Ecto neural progenitor cell (in vitro differentiated cells): ENCODE results near the gene NUPR1.
"Not testable (repeated sequence)": the region's sequence is repeated elsewhere in the genome, so short reads cannot be mapped to it uniquely, and the experiment has no call there.

ENCODE experiments used
- DNase-seq: peaks from one replicate; pipeline ENCODE4 v3.0.0-alpha.2; 2018; ENCODE audit warnings: low spot score

NUPR1 gene

DNA sequence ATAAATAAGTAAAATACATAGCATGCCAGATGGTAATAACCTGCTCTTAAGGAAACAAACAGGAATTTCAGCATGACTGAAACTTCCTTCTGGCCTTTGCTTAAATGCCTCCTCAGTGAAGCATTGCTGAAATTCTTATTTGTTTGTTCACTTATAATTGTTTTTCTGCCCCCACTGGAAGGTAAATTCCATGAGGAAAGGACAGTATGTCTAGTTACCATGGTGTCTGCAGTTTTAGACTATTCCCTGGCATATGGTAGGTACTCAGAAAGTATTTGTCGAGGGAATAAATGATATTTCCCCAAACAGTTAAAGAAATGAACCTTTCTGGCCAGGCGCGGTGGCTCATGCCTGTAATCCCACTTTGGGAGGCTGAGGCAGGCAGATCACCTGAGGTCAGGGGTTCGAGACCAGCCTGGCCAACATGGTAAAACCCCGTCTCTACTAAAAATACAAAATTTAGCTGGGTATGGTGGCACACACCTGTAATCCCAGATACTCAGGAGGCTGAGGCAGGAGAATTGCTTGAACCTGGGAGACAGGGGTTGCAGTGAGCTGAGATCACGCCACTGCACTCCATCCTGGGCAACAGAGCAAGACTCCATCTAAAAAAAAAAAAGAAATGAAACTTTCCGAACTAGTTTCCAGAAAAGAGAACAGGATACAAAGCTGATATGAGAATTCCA, 11.5 kb downstream of the NUPR1 start:
- not testable (repeated sequence) for DNase-seq

DNA sequence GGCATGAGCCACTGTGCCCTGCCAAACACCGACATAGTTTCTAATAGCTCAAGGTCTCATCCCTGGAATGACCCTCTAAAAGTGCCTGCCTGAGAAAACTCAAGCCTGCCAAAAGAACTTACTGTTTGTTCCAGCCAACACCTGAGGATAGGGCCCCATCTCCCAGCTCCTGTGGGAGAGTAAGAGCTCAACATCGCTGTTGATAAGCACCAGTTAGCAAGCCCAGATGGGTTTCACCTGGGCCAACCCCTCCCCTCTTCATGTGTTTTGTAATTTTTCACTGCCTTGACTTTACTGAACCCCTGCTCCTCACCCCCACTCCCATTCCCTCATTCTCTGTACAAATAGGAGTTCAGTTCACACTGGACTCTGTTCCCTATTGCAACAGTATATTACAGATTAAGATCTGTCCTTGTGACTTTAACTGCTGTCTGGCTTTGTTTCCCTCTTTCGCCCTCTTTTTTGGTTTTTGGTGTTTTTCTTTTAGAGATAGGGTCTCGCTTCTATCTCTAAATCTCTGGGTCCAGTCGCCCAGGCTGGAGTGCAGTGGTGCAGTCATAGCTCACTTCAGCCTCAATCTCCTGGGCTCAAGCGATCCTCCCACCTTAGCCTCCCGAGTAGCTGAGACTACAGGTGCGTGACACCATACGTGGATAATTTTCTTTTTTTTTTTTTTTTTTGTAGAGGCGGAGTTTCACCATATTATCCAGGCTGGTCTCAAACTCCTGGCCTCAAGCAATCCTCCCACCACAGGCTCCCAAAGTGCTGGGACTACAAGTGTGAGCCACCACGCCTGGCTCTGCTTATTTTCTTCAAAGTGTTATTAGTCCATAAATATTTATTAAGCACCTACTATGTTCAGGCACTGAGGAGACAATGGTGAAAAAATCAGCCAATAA, 12.3 kb downstream of the NUPR1 start:
- no peak for DNase-seq

- DNase-seq = no peak
Observed at GRCh38 chr16:28524681-28525171, 14.0 kb downstream of the NUPR1 start.

DNA sequence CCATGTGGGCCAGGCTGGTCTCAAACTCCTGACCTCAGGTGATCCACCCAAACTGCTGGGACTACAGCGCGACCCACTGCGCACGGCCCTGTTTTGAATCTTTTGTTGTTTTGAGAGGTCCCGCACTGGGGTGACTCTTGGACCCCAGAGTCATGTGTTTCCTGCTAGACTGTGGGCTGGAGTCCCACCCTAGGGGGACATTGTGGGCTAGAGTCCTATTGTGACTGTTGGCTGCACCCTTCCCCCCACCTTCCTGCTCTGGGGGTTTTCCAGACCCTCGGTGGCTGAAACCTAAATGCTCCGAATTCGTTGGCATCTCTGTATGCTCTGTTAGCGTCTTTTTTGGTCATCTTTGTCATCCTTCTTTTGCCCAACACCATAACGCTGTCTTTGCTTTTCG, 16.0 kb downstream of the NUPR1 start:
- DNase-seq = no peak

DNA sequence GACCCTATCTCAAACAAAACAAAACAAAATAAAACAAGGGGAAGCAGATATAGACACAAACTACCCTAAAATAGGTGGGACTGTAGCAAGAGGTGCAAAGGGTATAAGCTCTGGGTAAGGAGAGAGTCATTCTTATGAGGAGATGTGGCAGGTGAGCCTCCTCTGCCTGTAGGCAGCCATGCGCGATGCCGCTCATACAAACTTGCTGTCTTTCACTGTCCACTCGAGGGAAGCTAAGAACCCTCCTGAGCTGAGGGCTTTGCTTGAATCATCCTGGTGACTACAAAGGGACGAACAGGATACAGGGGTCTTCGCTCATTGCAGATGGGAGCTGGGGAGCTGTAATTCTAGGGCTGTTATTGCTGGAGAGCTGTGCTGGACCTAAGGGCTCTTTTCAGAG, 17.3 kb downstream of the NUPR1 start:
- DNase-seq = no peak

DNA sequence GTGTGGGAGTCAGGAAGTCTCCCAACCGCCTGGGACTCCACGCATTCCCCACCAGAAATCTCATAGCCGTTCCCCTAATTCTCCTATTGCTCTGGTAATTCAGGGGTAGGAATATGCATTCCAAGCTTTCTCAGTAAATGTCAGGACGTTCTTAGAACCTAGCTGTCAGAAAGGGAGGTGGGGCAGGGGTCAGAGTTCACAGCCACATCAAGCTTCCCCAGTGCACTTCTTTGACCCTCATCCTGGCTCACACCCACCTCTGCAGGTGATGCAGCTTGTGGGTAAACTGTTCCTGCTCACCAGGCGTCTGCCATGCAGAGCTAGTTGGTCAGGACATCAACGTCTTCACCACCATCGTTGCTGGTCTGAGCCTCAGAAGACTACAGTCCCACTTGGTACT, 18.1 kb downstream of the NUPR1 start:
- no peak for DNase-seq

DNA sequence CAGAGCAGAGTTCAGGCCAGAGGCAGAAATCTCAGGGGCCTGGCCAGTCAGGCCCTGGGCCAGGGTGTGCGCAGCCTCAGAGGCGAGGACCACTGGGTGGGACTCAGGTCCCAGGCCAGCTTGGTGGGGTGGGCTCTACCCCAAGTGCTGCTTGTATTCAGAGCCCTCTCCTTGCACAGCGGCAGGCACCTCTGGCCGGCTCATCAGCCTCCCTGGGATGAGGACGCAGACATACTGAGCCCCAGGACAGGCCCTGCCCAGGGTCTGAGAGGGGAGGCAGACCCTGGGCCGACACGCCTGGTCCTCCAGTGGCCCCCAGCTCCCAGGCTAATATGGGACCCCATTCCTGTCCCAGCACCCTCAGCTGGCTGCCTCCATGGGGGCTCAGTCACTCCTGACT, 24.5 kb downstream of the NUPR1 start:
- DNase-seq = no peak

- DNase-seq = no peak
Observed at GRCh38 chr16:28513484-28514181, 25.1 kb downstream of the NUPR1 start.

DNA sequence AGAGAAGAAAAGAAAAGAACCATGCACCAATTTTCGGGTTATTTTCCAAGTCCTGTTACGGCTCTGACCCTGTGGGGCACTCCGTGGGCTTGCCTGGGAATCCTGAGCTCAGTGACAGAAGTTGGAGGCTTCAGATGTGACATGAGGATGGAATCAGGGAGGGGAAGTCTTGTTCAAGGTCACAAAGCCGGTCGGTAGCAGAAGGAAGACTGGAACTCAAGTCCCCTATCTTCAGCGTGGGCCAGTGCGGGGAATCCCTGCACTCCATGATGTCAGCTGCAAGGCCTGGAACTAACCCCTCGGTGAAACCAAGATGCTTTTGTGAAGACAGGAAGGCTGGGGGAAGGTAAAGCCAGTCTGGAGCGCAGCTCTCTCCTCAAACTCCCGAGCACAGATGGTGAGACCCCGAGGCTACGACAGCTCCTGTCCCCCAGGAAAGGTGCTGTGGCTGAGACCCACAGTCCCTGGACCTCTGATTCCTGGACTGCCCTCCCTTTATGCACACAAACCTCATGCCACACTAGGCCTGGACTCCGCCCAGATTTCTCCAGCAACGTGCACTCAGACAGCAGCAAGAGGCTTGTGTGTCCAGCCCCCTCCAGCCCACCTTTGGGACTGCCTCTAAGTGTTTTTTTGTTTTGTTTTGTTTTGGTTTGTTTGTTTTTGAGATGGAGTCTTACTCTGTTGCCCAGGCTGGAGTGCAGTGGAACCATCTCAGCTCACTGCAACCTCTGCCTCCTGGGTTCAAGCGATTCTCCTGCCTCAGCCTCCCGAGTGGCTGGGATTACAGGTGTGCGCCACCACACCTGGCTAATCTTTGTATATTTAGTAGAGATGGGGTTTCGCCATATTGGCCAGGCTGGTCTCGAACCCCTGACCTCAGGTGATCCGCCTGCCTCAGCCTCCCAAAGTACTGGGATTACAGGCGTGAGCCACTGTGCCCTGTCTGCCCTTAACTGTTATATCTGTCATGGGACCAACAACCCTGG, 26.7 kb downstream of the NUPR1 start:
- no peak for DNase-seq

DNA sequence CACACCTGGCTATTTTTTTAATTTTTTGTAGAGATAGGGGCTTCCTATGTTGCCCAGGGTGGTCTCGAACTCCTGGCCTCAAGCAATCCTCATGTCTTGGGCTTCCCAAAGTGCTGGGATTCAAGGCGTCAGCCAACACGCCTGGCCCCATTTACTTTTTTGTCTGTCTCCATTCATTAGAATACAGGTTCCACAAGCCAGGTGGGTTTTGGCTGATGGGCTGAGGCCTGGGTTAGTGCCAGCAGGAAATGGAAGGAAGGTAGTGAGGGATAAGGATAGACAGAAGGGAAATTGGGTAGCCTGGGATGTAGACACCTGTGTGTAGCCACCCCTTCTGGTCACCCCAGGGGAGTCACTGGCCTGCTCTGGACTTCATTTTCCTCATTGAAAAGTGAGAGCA, 27.7 kb downstream of the NUPR1 start:
- no peak for DNase-seq

GRCh38 chr16:28505489-28506137, 33.2 kb downstream of the NUPR1 start:
- DNase-seq = no peak

DNA sequence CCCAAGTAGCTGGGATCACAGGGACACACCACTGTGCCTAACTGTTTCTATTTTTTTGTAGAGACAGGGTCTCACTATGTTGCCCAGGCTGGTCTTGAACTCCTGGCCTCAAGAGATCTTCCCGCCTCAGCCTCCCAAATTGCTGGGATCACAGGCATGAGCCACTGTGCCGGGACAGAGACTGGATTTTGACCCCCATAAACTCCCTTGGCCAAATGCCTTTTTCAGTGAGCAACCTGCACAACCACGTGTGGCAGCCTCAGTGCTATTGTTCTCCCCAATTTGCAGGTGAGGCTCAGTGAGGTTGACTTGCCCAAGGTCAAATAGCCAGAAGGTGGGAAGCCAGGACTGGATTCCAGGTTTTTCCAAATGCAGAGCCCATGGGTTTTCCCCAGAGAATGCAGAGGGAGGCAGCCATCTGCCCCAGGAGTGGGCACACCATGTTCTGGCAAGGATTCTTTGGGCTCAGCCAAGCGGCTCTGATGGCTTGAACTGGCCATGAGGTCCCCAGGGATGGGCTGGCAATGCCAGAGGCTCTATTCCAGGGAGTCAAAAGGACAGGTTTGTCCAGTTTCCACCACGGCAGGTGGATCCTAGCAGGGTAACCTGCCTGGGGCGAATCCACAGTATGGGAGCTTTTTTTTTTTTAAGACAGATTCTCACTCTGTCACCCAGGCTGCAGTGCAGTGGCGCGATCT, 33.9 kb downstream of the NUPR1 start:
- no peak for DNase-seq

DNA sequence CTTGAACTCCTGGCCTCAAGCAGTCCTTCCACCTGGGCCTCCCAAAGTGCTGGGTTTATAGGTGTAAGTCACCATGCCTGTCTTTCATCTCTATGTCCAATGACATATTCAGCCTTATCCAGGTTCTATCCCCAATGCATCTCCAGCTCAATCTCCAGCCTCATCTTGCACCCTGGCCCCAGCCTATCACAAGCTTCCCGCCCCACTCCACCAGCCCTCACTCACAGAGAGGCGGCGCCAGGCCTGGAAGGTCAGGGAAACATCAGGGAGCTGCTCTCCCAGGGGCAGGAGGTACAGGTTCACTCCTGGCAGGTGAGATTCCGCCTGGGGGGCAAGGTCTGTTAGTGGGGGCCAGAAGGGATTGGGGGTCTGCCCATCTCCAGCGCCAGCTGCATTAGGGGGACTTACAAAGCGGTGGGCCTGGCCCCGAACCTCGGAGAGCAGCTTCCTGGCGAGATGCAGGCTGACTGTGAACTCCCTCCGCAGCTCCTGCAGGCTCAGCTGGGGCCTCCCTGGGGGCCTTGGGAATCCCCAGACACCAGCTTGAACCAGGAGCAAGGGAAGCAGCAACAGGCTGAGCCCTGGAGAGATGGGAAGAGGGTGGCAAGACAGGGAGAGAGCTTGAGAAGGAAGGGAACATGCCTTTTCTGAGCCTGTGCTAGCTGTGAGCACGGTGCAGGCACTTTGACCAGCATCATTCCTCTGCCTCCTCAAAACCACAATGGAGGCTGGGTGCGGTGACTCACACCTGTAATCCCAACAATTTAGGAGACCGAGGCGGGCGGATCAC, 35.1 kb downstream of the NUPR1 start:
- no peak for DNase-seq

DNA sequence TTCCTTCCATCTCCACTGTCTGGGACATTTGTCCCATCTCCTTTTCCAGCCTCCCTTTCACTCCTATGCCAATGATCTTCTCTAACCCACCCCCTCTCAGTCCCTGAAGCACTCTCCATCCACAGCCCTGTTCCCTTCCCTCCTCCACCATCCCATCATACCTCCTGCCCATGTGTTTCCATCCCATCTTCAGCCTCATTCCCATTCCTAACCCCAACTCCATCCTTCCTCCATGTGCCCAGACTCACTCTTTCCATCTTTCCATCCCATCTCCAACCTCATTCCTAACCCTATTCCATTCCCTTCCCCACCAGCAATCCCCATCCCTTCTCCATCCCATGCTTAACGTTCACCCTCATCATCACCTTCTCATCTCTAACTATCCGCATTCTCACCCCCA, 36.5 kb downstream of the NUPR1 start:
- no peak for DNase-seq

DNA sequence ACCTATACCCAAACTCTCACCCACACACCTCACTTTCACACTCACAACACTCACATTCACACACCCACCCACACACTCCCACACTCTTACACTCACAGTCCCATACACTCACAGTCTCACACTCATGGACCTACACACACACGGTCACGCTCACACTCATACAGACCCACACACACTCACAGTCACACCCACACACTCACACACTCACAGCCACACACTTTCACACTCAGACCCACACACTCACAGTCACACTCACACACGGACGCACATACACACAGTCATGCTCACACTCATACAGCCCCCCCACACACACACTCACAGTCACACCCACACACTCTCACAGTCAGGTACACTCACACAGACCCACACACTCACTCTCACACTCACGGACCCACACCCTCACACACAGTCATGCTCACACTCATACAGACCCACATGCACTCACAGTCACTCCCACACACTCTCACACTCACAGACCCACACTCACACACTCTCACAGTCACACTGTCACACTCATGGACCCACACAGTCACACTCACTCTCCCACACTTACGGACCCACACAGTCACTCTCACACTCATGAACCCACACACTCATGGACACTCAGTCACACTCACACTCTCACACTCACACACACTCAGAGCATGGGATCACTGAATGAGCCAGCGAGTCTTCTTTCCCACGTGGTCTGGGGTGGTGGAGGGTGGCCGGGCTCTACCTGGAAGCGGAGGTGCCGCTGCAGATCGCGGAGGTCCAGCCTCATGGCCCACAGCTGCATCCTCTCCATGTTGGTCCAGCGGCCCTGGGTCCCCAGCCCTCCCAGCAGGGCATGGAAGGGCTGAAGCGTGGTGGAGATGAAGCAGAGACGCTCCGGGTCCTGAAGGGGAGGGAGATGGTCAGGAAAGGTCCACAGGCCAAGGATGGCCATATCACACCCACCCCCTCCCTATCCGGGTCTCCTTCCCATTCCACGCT, 37.2 kb downstream of the NUPR1 start:
- no peak for DNase-seq

DNA sequence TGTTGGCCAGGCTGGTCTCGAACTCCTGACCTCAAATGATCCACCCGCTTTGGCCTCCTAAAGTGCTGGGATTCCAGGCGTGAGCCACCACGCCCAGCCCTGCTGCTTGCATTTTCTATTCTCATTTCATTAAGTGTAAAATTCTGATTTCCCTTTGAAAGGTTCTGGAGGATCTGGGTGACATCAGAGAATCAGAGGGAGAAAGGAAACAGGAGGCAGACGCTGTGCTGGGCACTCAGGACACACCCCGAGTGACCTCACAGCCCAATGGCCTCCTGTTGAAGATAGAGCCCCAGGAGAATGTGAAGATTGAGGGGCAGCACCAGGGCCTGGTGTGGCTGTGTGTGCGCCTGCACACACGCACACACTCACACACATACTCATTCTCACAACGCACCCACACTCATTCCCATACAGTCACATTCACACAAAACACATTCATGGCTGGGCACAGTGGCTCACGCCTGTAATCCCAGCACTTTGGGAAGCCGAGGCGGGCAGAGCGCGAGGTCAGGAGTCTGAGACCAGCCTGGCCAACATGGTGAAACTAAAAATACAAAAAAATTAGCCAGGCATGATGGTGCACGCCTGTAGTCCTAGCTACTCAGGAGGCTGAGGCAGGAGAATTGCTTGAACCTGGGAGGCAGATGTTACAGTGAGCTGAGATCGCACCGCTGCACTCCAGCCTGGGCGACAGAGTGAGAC, 38.1 kb downstream of the NUPR1 start:
- DNase-seq = not testable (repeated sequence)

GRCh38 chr16:28499854-28500253, 38.9 kb downstream of the NUPR1 start:
- DNase-seq = no peak
